HL-60 (cell line): ENCODE measurements around the gene FGFR2.

Experiments used
- DNase-seq, 2 experiments: peaks; one replicate each; pipeline ENCODE4 v3.0.0-alpha.2; 2010 to 2020; ENCODE audit warnings: low read depth in 1 of 2, low spot score in 1 of 2
- H3K27ac ChIP-seq: fragments of 250-450 bp; sonication (Bioruptor Pico); replicated peaks from 2 replicates; pipeline ENCODE4 v1.5.1; 2020; ENCODE audit warnings: mild to moderate bottlenecking, moderate library complexity
- H3K27me3 ChIP-seq: fragments of 250-450 bp; sonication (Bioruptor Pico); 2 replicates; pipeline ENCODE4 v1.5.1; 2021; ENCODE audit warnings: mild to moderate bottlenecking, moderate library complexity; ENCODE audit not compliant: insufficient read depth, poor library complexity, severe bottlenecking
- H3K4me3 ChIP-seq: replicated peaks from 2 replicates; pipeline ENCODE4 v1.5.1; 2011; ENCODE audit warnings: mild to moderate bottlenecking, control low read depth, low read length; ENCODE audit not compliant: insufficient read depth
- GABPA ChIP-seq: IDR thresholded peaks from 2 replicates; pipeline ENCODE4 v1.6.1; 2012; ENCODE audit warnings: low read depth
- POLR2AphosphoS5 ChIP-seq: IDR thresholded peaks from 2 replicates; pipeline ENCODE4 v1.6.1; 2012; ENCODE audit warnings: low read depth
- SPI1 ChIP-seq: IDR thresholded peaks from 2 replicates; pipeline ENCODE4 v1.6.1; 2012; ENCODE audit warnings: low read depth, mild to moderate bottlenecking, borderline replicate concordance
- TF ChIP-seq, protein P1 (sequence below): IDR thresholded peaks from one replicate; pipeline ENCODE4 v1.5.1; 2011; ENCODE audit warnings: low read length, control low read depth, inconsistent platforms; ENCODE audit not compliant: insufficient read depth
- TF ChIP-seq, protein P2 (sequence below): IDR thresholded peaks from 2 replicates; pipeline ENCODE4 v1.6.1; 2012; ENCODE audit warnings: low read depth; ENCODE audit not compliant: insufficient replicate concordance

Gene FGFR2

DNA sequence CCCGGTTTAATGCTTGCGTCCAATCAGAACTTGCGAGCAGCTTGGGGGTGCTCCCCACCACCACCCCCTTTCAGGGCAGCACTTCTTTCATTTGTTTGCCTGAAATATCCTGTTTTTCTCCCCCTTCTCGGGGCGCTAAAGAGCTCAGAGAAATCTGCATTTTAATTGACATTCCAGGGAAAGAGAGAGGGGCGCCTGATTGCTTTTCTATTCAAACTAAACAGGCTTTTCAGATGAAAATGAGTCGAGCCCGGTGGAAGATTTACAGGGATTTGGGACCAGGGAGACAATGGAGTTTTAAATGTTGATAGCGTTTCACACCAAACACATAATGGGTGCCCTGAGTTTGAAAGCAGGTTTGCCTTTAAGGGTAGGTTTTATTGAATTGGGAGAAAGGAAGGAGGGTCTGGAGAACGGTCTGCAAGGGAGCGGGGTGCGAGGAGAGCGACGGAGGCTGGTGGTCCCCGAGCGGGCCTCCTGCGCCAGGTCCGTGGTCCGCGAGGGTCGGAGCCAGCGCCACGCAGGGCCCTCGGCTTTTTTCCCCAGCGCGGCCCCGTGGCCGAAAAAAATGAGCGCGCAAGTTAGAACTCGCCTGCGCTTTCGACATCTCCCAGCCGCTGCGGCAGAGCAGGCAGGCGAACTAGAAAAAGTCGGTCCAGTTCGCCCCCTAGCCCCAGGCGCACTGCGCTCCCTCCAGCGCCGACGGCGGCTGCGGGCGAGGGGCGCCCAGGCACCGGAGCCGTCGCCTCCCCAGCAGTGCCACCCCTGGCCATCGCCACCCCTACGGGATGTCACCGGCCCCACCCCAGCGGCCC is 1.3 kb downstream of the FGFR2 start:
- no peak overlapping the region for H3K27ac ChIP-seq
- TF ChIP-seq GABPA, result no peak
- TF ChIP-seq, protein P1, sequence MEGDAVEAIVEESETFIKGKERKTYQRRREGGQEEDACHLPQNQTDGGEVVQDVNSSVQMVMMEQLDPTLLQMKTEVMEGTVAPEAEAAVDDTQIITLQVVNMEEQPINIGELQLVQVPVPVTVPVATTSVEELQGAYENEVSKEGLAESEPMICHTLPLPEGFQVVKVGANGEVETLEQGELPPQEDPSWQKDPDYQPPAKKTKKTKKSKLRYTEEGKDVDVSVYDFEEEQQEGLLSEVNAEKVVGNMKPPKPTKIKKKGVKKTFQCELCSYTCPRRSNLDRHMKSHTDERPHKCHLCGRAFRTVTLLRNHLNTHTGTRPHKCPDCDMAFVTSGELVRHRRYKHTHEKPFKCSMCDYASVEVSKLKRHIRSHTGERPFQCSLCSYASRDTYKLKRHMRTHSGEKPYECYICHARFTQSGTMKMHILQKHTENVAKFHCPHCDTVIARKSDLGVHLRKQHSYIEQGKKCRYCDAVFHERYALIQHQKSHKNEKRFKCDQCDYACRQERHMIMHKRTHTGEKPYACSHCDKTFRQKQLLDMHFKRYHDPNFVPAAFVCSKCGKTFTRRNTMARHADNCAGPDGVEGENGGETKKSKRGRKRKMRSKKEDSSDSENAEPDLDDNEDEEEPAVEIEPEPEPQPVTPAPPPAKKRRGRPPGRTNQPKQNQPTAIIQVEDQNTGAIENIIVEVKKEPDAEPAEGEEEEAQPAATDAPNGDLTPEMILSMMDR, result no peak
- TF ChIP-seq POLR2AphosphoS5, result no peak
- no peak for TF ChIP-seq SPI1
- TF ChIP-seq, protein P2, sequence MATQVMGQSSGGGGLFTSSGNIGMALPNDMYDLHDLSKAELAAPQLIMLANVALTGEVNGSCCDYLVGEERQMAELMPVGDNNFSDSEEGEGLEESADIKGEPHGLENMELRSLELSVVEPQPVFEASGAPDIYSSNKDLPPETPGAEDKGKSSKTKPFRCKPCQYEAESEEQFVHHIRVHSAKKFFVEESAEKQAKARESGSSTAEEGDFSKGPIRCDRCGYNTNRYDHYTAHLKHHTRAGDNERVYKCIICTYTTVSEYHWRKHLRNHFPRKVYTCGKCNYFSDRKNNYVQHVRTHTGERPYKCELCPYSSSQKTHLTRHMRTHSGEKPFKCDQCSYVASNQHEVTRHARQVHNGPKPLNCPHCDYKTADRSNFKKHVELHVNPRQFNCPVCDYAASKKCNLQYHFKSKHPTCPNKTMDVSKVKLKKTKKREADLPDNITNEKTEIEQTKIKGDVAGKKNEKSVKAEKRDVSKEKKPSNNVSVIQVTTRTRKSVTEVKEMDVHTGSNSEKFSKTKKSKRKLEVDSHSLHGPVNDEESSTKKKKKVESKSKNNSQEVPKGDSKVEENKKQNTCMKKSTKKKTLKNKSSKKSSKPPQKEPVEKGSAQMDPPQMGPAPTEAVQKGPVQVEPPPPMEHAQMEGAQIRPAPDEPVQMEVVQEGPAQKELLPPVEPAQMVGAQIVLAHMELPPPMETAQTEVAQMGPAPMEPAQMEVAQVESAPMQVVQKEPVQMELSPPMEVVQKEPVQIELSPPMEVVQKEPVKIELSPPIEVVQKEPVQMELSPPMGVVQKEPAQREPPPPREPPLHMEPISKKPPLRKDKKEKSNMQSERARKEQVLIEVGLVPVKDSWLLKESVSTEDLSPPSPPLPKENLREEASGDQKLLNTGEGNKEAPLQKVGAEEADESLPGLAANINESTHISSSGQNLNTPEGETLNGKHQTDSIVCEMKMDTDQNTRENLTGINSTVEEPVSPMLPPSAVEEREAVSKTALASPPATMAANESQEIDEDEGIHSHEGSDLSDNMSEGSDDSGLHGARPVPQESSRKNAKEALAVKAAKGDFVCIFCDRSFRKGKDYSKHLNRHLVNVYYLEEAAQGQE, result no peak
- H3K27me3 ChIP-seq, result peaks cover 65% of the 10 kb centered on the region
- H3K4me3 ChIP-seq, result no peak overlapping the region
- DNase-seq, result no peak

DNA sequence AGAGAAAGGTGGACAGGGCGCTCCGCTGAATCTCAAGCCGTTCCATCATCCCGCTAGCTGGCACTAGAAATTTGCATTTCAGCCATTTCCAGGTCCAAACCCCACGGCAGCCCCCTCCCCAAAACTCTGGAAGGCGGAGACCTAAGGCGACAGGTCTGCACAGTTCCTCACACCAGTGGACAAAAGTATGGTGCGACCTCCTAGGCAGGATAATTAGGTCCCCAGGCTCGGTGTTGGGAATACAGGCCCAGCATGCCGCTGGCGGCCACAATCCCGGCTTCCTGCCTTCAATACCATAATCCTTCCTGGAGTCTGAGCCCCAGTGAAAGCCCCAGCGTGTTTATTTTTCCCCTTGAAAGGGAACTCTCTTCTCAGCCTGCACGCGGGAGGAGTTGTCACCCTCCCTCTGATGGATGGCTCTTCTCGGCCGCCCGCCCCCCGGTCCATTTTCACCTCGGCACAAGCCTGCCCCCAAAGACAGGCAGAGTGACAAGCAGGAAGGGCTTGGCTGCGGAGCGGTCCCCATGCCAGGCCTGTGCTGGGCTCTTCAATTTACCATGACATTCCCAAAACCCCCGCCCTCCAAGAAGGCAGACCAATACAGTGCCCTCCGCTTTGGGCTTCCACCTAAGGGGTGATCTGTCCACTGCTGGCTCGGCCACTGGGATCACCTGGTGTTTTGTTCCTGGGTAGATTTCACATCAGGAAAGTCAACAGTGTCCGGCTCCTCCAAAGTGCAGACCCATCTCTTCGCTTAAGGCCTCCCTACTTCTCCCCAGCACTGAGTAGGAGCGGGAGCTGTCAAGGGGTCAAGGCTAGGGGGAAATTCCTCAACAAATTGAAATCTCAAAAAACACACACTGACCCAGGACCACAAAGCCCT is 2.2 kb downstream of the FGFR2 start:
- TF ChIP-seq, protein P2, result no peak
- TF ChIP-seq SPI1 (no peak), GABPA (no peak), POLR2AphosphoS5 (no peak)
- TF ChIP-seq, protein P1, result no peak
- H3K4me3 ChIP-seq, result no peak overlapping the region
- H3K27me3 ChIP-seq, result peaks cover 62% of the 10 kb centered on the region
- no peak overlapping the region for H3K27ac ChIP-seq
- DNase-seq, result no peak

DNA sequence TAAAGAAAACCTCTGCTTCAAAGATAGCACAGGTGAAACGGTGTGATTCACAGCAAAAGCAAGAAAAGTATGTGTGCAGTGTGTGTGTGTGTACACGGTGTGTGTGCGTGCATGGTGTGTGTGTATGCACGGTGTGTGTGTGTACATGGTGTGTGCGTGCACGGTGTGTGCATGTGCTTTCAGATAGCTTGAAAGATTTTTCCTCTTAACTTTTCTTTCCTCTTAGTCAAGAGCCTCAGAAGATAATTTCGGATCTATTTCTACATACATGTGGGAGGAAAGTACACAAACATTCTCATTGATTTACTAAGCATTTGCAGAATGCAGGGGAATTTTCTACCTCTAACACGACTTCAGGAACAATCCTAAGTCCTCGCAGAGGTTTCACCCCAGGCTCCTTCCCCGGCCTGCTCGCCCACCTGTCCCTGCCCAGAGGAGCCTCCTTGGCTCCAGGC is 2.9 kb downstream of the FGFR2 start:
- H3K4me3 ChIP-seq, result no peak overlapping the region
- DNase-seq, result no peak
- no peak for TF ChIP-seq SPI1
- TF ChIP-seq, protein P2, result no peak
- TF ChIP-seq GABPA, result no peak
- TF ChIP-seq POLR2AphosphoS5, result no peak
- TF ChIP-seq, protein P1, result no peak
- H3K27ac ChIP-seq, result no peak overlapping the region
- H3K27me3 ChIP-seq, result peaks cover 57% of the 10 kb centered on the region
